Retinal pigment epithelial cell (primary cell): ENCODE data around the gene GGTLC2.
"Not testable (repeated sequence)": the region's sequence is repeated elsewhere in the genome, so short reads cannot be mapped to it uniquely, and the experiment has no call there.

ENCODE experiments used
- DNase-seq: peaks from one replicate; pipeline ENCODE4 v3.0.0-alpha.2; 2010; ENCODE audit warnings: low read depth
- H3K4me3 ChIP-seq: 2 replicates; pipeline ENCODE4 v1.5.1; 2011; ENCODE audit warnings: mild to moderate bottlenecking, low read length, control low read depth, moderate library complexity
- CTCF ChIP-seq: conservative IDR thresholded peaks from 2 replicates; pipeline ENCODE4 v1.5.1; 2011; ENCODE audit warnings: low read depth, low read length, control low read depth, inconsistent platforms

The GGTLC2 gene

GRCh38 chr22:22683668-22684361 is 39.4 kb downstream of the GGTLC2 start:
- DNase-seq, result no peak
- H3K4me3 ChIP-seq, result no peak overlapping the region

GRCh38 chr22:22684580-22685561 is 40.5 kb downstream of the GGTLC2 start:
- DNase-seq, result peak; percentile 15
- peak; percentile 75 for TF ChIP-seq CTCF
- H3K4me3 ChIP-seq, result no peak overlapping the region

More at GRCh38 chr22:22683668-22684361, 39.4 kb downstream of the GGTLC2 start:
- TF ChIP-seq CTCF, result no peak

GRCh38 chr22:22685586-22685985 is 41.2 kb downstream of the GGTLC2 start:
- no peak overlapping the region for H3K4me3 ChIP-seq
- TF ChIP-seq CTCF, result no peak
- DNase-seq, result no peak

GRCh38 chr22:22686202-22687115 is 42.0 kb downstream of the GGTLC2 start:
- H3K4me3 ChIP-seq, DNase-seq: not testable (repeated sequence)

GRCh38 chr22:22687638-22688500 is 43.5 kb downstream of the GGTLC2 start:
- peak; percentile 92 for TF ChIP-seq CTCF
- DNase-seq, result no peak
- no peak overlapping the region for H3K4me3 ChIP-seq

GRCh38 chr22:22689621-22690345 is 45.4 kb downstream of the GGTLC2 start:
- no peak for TF ChIP-seq CTCF
- no peak overlapping the region for H3K4me3 ChIP-seq
- no peak for DNase-seq
